Glomerular endothelial cell (primary cell): Measurements from ENCODE around the gene GOSR1. TPM values are rescaled to one million over a fixed set of nuclear protein-coding genes. Genes with fewer than 3 reads are reported as not detected.
"Not testable (repeated sequence)": the region's sequence is repeated elsewhere in the genome, so short reads cannot be mapped to it uniquely, and the experiment has no call there.

Experiments used
- DNase-seq: peaks from one replicate; pipeline ENCODE4 v3.0.0-alpha.2; 2011; ENCODE audit warnings: low read depth, low spot score; ENCODE audit errors: extremely low read depth
- total RNA-seq: library from RNA; depleted of rRNA; stranded (reverse); fragments of >200 nt; gene quantifications from 2 replicates; pipeline ENCODE4 v1.2.3, GENCODE V29; 2015

GOSR1 gene
- total RNA-seq, 1 donor from 2014 or later = 21.4 TPM

DNA sequence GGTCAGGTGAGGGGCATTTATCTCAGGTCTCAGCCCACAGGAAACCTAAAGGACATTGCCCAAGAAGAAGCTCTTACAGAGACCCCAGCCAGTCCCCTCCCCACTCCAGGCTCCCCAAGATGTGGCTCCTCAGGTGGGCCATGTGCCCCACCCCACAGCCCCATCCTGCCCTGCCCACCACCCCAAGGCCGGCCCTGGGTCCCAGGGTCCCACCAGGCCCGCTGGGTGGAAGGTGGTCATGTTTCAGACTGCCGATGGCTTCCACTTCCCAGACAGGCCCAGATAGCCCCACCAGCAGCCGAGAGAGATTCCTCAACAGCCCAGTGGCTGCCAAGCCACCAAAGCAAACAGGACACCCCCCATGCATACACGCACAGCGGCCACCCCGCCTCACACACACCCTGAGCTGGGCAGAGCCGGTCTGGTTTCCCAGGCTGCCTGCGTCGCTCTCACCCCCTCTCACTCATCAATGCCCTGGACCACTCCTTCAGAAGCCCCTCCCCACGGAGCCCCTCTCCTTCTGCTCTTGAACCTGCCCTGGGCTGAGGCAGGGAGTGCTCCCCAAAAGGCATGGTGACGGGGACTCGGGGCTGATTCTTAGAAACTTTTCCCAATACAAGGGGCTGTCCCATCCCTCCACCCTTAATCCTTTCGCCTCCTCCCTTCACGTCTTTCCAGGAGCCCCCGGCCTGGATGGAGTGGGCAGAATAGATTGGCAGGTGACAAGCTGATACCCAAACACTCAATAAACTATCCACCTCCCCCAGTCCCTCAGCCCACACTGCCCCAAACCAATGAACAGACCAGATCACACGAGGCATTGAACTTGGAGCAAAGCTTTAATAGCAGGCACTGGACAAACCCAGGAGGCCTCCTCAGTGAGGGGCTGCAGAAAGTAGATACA is 95.7 kb downstream of the GOSR1 start:
- not testable (repeated sequence) for DNase-seq

DNA sequence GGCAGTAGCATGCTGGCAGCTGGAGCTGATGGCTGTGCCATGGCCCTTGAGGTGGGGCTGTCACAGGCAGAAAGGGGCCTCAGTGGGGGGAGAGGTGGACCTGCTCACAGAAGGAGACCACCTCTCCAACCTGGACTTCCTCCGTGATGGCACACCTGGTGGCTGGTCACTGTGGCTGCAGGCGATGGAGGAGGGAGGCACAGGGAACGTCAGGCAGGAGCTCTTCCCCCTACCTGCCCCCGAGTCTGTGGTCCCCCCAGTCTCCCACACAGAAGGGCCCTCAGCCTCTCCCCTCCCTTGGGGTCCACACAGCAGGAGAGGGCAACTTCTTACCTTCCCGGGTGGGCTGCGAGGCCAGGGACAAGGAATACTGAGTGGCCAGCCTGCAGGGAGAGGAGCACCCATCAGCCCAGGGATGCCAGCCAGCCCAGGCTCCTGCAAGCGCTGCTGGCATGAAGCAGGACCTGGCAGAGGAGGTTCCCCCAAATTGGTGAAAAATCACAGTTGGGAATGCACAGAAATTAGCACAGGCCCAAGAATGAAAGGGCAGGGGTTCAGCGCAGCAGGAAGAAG is 96.5 kb downstream of the GOSR1 start:
- DNase-seq = no peak

DNA sequence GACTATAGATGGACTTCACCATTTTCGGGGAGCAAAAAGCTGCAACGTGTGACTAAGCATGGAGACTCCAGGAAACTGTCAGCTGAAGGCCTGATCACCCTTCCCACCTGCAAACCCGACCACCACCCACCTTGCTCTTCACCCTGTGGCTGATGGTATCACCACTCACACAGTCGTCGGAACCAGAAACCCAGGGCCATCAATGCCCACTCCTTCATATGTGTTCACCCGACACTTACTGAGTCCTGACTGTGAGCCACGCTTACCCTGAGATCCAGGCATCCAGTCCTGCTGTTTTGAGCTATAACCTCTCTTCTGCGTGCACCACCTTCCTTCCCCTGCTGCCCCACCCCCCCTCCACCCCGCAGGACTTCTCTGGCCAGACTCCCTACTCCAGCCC is 97.1 kb downstream of the GOSR1 start:
- not testable (repeated sequence) for DNase-seq

DNA sequence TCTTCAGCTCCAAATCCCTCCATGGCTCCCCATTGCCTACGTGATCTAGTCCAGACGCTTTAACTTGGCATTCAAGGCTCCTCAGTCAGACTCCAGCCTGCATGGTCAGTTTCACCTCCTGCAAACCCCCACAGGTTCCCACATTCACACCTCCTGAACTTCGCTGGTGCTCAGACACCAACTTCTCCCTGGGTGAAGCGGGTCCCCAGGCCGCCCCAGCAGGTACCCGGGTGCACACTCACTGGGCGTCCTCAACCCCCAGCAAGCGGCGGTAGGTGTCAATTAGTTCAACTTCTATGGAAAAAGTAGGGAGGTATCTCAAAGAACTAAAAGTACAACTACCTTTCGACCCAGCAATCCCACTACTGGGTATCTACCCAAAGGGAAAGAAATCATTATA is 97.6 kb downstream of the GOSR1 start:
- DNase-seq = not testable (repeated sequence)

DNA sequence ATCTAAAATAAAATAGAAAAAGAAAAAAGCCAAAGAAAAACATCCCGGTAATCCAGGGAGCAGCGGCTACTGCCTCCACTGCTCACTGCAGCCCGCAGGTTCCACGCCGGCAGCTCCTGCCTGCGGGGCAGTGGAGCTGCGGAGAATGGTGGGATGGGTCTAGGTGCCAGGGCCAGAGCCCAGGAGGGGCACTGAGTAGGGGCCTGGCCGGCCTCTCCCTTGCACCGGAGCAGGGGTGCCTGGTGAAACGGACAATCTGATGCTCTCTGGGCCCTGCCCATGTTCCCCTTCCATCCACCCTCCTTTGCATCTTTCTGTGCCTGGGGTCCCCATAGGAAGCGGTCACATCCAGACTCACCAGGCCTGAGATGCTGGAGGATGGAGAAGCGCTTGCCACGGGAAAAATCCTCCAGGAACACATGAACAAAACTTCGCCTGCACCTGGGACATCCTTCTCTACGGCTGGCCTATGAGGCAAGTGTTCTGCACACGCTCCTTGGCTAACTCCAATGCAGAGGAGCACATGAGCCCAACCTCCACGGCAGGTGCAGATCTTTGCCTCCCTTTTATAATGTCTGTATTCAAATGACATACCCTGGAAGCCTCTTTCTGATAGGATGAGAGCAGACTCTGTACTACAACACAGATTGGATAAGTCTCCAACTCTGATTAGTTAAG is 98.6 kb downstream of the GOSR1 start:
- not testable (repeated sequence) for DNase-seq

DNA sequence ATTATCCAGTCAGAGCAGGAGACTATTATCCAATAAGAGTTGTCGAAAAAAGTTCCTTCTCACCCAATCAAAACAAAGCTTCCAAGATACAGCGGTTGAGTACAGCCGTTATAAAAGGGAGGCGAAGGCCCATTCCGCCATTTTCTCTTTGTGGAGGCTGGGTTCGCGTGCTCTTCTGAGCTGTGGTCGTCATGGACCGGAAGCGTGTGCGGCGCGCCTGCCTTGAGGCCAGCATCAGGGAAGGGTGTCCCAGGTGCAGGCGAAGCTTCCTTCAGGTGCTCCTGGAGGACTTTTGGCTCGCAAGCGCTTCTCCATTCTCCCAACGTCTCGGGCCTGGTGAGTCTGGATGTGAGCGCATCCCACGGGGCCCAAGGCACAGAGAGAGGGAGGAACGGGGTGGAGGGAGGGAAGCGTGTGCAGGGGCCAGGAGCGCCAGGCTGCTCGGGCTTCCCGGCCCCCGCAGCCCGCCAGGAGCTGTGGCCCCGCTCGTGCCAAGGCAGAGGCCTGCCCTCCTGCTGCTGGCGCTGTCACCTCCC is 99.2 kb downstream of the GOSR1 start:
- DNase-seq = no peak

Other genes starting within 250 kb of the GOSR1 start
- 0.23 and 2.5 TPM in 2 replicates for gene SLC6A4, start 241.7 kb upstream of the GOSR1 start, total RNA-seq
- gene BLMH, start 185.5 kb upstream of the GOSR1 start, total RNA-seq = 27.4 and 46.4 TPM in 2 replicates
- not detected in 2 replicates for gene TMIGD1, start 143.4 kb upstream of the GOSR1 start, total RNA-seq
- 116 and 120 TPM in 2 replicates for gene CPD, start 98.5 kb upstream of the GOSR1 start, total RNA-seq